Bronchial epithelial cell (primary cell): ENCODE measurements around the gene GRK5. TPM values are rescaled to one million over a fixed set of nuclear protein-coding genes. Genes with fewer than 3 reads are reported as not detected.

Experiments
- DNase-seq: peaks from one replicate; pipeline ENCODE4 v3.0.0-alpha.2; 2010; ENCODE audit warnings: low read depth
- FAIRE-seq: peaks from 2 replicates; lab custom pipeline; 2011; peaks lifted over from hg19 to GRCh38; lab: Jason Lieb, UNC
- H3K27me3 ChIP-seq: 2 replicates; pipeline ENCODE4 v1.5.1; 2011; ENCODE audit warnings: low read length; ENCODE audit not compliant: control insufficient read depth, insufficient read depth
- H3K36me3 ChIP-seq: 2 replicates; pipeline ENCODE4 v1.5.1; 2011; ENCODE audit warnings: low read length; ENCODE audit not compliant: control insufficient read depth, insufficient read depth
- H3K4me3 ChIP-seq: 2 replicates; pipeline ENCODE4 v1.5.1; 2011; ENCODE audit warnings: mild to moderate bottlenecking, low read depth, low read length, control low read depth
- total RNA-seq: library from RNA; depleted of rRNA; stranded (reverse); fragments of >200 nt; gene quantifications from 2 replicates; pipeline ENCODE4 v1.2.1, GENCODE V29; 2014
- TF ChIP-seq, protein P1 (sequence below): IDR thresholded peaks from 2 replicates; pipeline ENCODE4 v1.5.1; 2011; ENCODE audit warnings: mild to moderate bottlenecking, moderate library complexity, low read length, control low read depth, inconsistent platforms; ENCODE audit not compliant: insufficient read depth, severe bottlenecking

Gene GRK5
- total RNA-seq, 1 donor from 2014 or later, result 2.4 TPM

DNA sequence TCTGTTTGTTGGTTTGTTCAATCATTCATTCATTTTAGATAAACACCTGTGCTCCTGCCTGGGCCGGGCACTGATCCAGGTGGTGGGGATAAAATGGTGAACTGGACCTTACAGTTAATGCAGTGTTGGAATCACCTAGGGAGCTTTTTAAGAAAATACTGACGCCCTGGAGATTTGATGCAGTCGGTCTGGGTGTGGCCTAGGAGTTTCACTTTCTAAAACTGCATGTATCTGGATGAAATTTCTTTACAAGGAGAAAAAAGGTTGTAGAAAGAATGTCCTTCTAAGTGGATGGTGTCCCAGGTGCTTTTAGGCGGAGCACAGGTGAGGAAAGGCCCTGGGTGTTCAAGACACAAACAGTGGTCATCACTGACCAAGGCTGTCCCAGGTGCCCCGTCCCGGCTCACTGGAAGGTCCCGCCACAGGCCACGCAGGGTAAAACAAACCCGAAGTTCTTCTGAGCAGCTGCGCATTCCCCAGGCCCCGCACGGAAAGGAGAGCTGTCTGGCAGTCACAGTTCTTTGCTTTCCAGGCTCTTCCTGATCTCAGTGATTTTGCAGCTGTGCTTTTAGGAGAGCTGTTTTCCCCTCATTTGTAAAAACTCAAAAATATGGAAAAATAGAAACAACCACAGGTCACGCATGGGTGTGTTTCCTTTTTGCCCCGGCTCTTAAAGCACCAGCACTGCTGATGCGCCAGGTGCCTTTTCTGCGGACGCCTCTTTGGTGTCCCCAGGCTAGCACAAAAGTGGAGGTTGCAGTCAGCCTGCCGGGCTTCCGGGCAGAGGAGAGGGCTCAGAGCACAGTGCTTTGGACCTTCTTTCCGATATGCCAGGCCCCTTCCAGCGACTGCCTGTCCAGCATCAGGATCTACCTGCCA is 161.9 kb downstream of the GRK5 start:
- Histone ChIP-seq H3K4me3 (no peak overlapping the region), H3K27me3 (no peaks in the 10 kb centered on the region), H3K36me3 (no peaks in the 10 kb centered on the region)
- no peak for FAIRE-seq
- TF ChIP-seq, protein P1, sequence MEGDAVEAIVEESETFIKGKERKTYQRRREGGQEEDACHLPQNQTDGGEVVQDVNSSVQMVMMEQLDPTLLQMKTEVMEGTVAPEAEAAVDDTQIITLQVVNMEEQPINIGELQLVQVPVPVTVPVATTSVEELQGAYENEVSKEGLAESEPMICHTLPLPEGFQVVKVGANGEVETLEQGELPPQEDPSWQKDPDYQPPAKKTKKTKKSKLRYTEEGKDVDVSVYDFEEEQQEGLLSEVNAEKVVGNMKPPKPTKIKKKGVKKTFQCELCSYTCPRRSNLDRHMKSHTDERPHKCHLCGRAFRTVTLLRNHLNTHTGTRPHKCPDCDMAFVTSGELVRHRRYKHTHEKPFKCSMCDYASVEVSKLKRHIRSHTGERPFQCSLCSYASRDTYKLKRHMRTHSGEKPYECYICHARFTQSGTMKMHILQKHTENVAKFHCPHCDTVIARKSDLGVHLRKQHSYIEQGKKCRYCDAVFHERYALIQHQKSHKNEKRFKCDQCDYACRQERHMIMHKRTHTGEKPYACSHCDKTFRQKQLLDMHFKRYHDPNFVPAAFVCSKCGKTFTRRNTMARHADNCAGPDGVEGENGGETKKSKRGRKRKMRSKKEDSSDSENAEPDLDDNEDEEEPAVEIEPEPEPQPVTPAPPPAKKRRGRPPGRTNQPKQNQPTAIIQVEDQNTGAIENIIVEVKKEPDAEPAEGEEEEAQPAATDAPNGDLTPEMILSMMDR, result no peak
- no peak for DNase-seq

DNA sequence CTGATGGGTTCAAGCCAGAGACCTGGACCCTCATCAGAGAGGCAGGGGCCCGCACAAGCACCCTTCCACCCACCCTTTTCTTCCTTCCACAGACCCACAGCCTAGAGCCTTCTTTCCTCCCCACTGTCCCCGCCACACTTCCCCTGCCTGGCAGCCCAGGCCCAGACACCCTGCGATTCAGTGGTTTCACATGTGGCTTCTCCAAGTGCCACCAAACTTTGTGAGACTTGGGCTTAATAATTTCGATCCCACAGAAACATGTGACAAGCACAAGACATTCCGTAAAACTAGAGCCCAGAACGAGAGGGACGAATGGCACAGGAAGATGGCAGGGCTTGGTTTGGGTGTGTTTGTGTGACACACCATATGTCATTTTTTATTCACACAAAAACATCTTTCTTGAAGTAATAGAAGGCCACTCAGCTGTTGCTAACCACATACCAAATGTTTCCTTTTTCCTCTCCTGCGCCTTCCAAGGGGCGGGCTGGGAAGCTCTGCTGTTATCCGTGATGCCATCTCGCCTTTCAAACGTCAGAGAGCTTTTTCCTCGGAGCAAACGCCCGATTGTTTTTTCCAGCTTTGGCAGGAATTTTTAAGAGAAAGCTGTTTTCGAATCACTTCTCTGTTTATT is 162.9 kb downstream of the GRK5 start:
- TF ChIP-seq, protein P1, result no peak
- Histone ChIP-seq H3K36me3 (no peaks in the 10 kb centered on the region), H3K27me3 (no peaks in the 10 kb centered on the region), H3K4me3 (no peak overlapping the region)
- DNase-seq (no peak), FAIRE-seq (no peak)

DNA sequence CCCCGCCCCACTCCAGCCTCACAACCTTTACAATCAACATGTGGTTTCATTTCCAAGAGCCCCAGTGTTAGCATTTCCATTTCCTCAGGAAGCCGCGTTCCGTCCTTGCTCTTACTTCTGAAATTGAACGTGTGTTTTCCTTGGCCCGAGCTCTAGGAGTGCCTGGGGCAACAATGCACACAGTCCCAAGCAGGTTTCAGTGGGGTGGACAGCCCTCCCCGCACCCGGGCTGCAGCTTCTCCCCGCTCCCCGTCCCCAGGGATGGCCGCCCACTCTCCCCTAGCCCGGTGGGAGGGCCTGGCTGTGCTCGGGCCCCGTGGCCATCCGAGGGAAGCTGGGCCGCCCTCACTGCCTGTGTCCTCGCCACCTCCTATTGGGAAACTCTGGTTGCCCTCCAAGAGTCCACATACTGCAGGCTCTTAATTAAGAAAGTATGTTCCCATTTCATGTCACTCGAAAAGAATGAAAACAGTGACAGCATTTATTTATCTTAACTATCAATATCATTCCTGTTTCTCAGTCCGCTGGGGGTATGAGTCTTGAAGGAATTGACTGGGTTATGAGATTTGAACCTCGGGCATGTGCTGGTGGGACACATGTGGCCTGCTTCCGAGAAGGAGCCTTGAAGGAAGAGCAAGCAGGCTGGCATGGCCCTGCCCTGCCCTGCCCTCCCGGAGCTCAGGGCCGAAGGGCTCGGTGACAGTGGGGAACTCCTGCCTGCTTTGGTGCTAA is 163.8 kb downstream of the GRK5 start:
- Histone ChIP-seq H3K36me3 (no peaks in the 10 kb centered on the region), H3K27me3 (no peaks in the 10 kb centered on the region), H3K4me3 (no peak overlapping the region)
- FAIRE-seq (no peak), DNase-seq (no peak)
- TF ChIP-seq, protein P1, result no peak

DNA sequence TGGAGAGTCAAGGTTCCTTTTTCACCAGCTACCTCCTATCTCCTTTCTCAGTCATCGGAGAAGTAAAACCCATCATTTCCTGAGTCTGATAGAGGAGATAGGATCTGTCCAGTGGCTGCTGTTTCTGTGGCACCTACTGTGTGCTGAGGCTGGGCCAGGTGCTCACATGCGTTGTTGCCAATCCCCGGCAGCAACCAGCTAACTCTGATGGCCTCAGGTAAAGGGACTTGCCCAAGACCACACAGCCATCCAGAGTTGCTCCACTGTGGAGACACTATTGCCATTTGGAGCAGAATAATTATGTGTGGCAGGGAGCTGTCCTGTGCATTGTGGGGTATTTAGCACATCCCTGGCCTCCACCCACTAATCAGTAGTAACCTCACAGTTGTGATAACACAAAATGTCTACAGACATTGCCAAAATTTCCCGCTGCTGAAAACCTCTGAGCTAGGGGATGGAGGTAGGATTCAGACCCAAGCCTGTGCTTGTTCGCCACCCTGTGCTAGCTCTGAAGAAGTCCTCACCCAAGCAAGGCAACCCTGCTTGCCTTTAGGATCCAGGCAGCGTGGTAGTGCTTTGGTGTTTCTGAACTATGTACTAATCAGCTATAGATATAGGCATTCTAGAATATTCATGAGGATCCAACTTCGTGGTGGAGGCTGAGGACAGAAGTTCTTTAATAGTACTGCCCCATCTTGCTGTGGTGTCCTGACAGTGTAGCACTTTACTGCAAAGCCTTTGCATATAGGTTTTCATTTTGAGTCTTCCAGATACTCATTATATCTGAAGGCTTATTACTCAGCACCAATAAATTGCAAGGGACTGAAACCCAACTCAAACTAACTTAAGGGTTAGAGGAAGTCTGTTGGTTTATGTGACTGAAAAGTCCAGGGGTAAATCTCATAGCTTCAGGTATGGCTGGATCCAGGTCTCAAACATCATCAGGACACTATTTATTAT is 164.6 kb downstream of the GRK5 start:
- no peaks in the 10 kb centered on the region for H3K36me3 ChIP-seq
- TF ChIP-seq, protein P1, result no peak
- no peaks in the 10 kb centered on the region for H3K27me3 ChIP-seq
- no peak for FAIRE-seq
- DNase-seq, result no peak
- H3K4me3 ChIP-seq, result no peak overlapping the region
